IMR-90 (cell line): ENCODE data around the gene DOLPP1. TPM values are rescaled to one million over a fixed set of nuclear protein-coding genes. Genes with fewer than 3 reads are reported as not detected.

Experiments
- ATAC-seq: fragments of 200-7000 bp; cut with Tn5 transposase; 2 replicates; pipeline ENCODE4 v1.9.1; 2020; ENCODE audit warnings: low read depth, mild to moderate bottlenecking, moderate library complexity
- BruUV-seq: library from RNA; stranded (reverse); fragments of 400-500 nt; replicated peaks from 2 replicates; lab custom pipeline; 2021; lab: Mats Ljungman, UMichigan
- CTCF ChIA-PET: fragments of 300-600 bp; formaldehyde crosslinking; extraction: SDS; loops from one replicate; lab custom pipeline; 2021; ENCODE audit warnings: antibody characterized with exemption; lab: Yijun Ruan, JAX
- POLR2A ChIA-PET: fragments of 300-600 bp; sonication (Branson Sonifier 250); formaldehyde crosslinking; loops from one replicate; lab custom pipeline; 2022; ENCODE audit warnings: antibody characterized with exemption; ENCODE audit not compliant: unreplicated experiment; lab: Charles Lee
- DNase-seq: peaks from one replicate; pipeline ENCODE4 v3.0.0; 2013
- H2AFZ ChIP-seq: replicated peaks from 2 replicates; pipeline ENCODE3; 2013; ENCODE audit warnings: low read length, mild to moderate bottlenecking; ENCODE audit not compliant: poor library complexity
- H2AK5ac ChIP-seq: 2 replicates; pipeline ENCODE4 v1.6.1; 2013; ENCODE audit warnings: low read depth, low read length, inconsistent platforms
- H2AK9ac ChIP-seq: replicated peaks from 2 replicates; pipeline ENCODE3; 2013; ENCODE audit warnings: mild to moderate bottlenecking, low read depth, low read length, moderate library complexity; ENCODE audit not compliant: poor library complexity
- H2BK120ac ChIP-seq: 2 replicates; pipeline ENCODE4 v1.6.1; 2013; ENCODE audit warnings: low read depth, low read length, inconsistent platforms
- H2BK15ac ChIP-seq: 3 replicates; pipeline ENCODE4 v1.6.1; 2013; ENCODE audit warnings: low read depth, low read length, inconsistent platforms
- H2BK20ac ChIP-seq: 2 replicates; pipeline ENCODE4 v1.6.1; 2013; ENCODE audit warnings: low read depth, mild to moderate bottlenecking, inconsistent platforms, low read length, moderate library complexity
- H2BK5ac ChIP-seq: 2 replicates; pipeline ENCODE4 v1.6.1; 2013; ENCODE audit warnings: mild to moderate bottlenecking, low read depth, low read length, inconsistent platforms; ENCODE audit not compliant: poor library complexity, severe bottlenecking
- H3K14ac ChIP-seq: replicated peaks from 2 replicates; pipeline ENCODE4 v1.6.1; 2013; ENCODE audit warnings: low read depth, low read length, inconsistent platforms
- H3K18ac ChIP-seq: 2 replicates; pipeline ENCODE4 v1.6.1; 2013; ENCODE audit warnings: low read depth, low read length, control low read depth
- H3K23ac ChIP-seq: 2 replicates; pipeline ENCODE4 v1.6.1; 2013; ENCODE audit warnings: low read depth, low read length, inconsistent platforms
- H3K27ac ChIP-seq: 2 replicates; pipeline ENCODE4 v1.5.1; 2013; ENCODE audit warnings: mild to moderate bottlenecking, control low read depth, low read length; ENCODE audit not compliant: insufficient read depth
- H3K27me3 ChIP-seq: 2 replicates; pipeline ENCODE4 v1.6.1; 2013; ENCODE audit warnings: low read length; ENCODE audit not compliant: control insufficient read depth, insufficient read depth
- H3K36me3 ChIP-seq: 2 replicates; pipeline ENCODE4 v1.6.1; 2013; ENCODE audit warnings: low read length, mixed read lengths; ENCODE audit not compliant: control insufficient read depth, insufficient read depth
- H3K4ac ChIP-seq: 2 replicates; pipeline ENCODE4 v1.6.1; 2013; ENCODE audit warnings: low read depth, low read length, inconsistent platforms
- H3K4me1 ChIP-seq: 2 replicates; pipeline ENCODE4 v1.6.1; 2013; ENCODE audit warnings: low read length, mixed read lengths; ENCODE audit not compliant: control insufficient read depth, insufficient read depth
- H3K4me2 ChIP-seq: 2 replicates; pipeline ENCODE4 v1.6.1; 2013; ENCODE audit warnings: low read depth, mild to moderate bottlenecking, control low read depth, low read length, moderate library complexity
- H3K4me3 ChIP-seq: 2 replicates; pipeline ENCODE4 v1.5.1; 2013; ENCODE audit warnings: low read depth, mild to moderate bottlenecking, control low read depth, low read length, moderate library complexity; ENCODE audit not compliant: insufficient read depth
- H3K56ac ChIP-seq: 2 replicates; pipeline ENCODE4 v1.6.1; 2013; ENCODE audit warnings: low read length, inconsistent platforms; ENCODE audit not compliant: insufficient read depth; ENCODE audit errors: extremely low read depth
- H3K79me1 ChIP-seq, 2 experiments: 2 replicates each; pipeline ENCODE4 v1.6.1; 2013; ENCODE audit warnings: low read length in 2 of 2, inconsistent platforms in 1 of 2, low read depth in 1 of 2
- H3K9ac ChIP-seq: 2 replicates; pipeline ENCODE4 v1.6.1; 2013; ENCODE audit warnings: low read depth, low read length, control low read depth
- H3K9me1 ChIP-seq: 2 replicates; pipeline ENCODE4 v1.6.1; 2013; ENCODE audit warnings: low read length, inconsistent platforms; ENCODE audit not compliant: insufficient read depth
- H3K9me3 ChIP-seq: 2 replicates; pipeline ENCODE4 v1.6.1; 2013; ENCODE audit warnings: low read length; ENCODE audit not compliant: control insufficient read depth, insufficient read depth
- H4K20me1 ChIP-seq: 2 replicates; pipeline ENCODE4 v1.6.1; 2013; ENCODE audit warnings: low read length, inconsistent platforms; ENCODE audit not compliant: insufficient read depth
- H4K5ac ChIP-seq: 2 replicates; pipeline ENCODE4 v1.6.1; 2013; ENCODE audit warnings: mild to moderate bottlenecking, low read depth, low read length, control low read depth
- H4K8ac ChIP-seq, 2 experiments: 2 replicates each; pipeline ENCODE4 v1.6.1; 2013; ENCODE audit warnings: low read depth in 2 of 2, low read length in 2 of 2, control low read depth in 1 of 2, inconsistent platforms in 1 of 2
- H4K91ac ChIP-seq: 2 replicates; pipeline ENCODE4 v1.6.1; 2013; ENCODE audit warnings: low read depth, low read length, inconsistent platforms; ENCODE audit not compliant: insufficient read depth
- MAFK ChIP-seq: IDR thresholded peaks from 2 replicates; pipeline ENCODE4 v1.6.1; 2012; ENCODE audit warnings: low read depth, low read length, improper control_type of control experiment
- WGBS, 2 experiments: methylation state at CpG; one replicate each; pipeline versions ENCODE4 v1.1.5 to v1.1.7; 2013; ENCODE audit warnings: missing lambda C conversion rate in 2 of 2; ENCODE audit not compliant: insufficient read length in 1 of 2; ENCODE audit errors: extremely low coverage in 2 of 2; 5-methylcytosine and 5-hydroxymethylcytosine counted together
- dilution Hi-C: fragments of 300-500 bp; cut with HindIII; formaldehyde crosslinking; loops from one replicate; pipeline ENCODE4 v1.14.3; 2018; ENCODE audit warnings: low sequenced_read_pairs; ENCODE audit not compliant: unreplicated experiment
- in situ Hi-C: fragments of 300-500 bp; cut with MboI; formaldehyde crosslinking; loops from 3 replicates; pipeline ENCODE4 v1.14.3; 2019; ENCODE audit warnings: low sequenced_read_pairs, inconsistent platforms, mixed read lengths
- intact Hi-C: fragments of 100-400 bp; cut with micrococcal nuclease; formaldehyde crosslinking; loops from 2 replicates; pipeline ENCODE4 v1.10.0; 2022
- polyA plus RNA-seq, 3 experiments: library from polyadenylated mRNA; depleted of rRNA; stranded (reverse); fragments of >200 nt; gene quantifications; 2 replicates each; pipeline ENCODE4 v1.2.3, GENCODE V29; 2012; ENCODE audit warnings: low replicate concordance in 1 of 3
- total RNA-seq: library from RNA; depleted of rRNA; stranded (reverse); fragments of >200 nt; gene quantifications from 2 replicates; pipeline ENCODE4 v1.2.3, GENCODE V29; 2012
- TF ChIP-seq, protein P1 (sequence below): fragments of 150-350 bp; IDR thresholded peaks from 2 replicates; pipeline ENCODE4 v1.6.1; 2016; ENCODE audit warnings: low read depth, mild to moderate bottlenecking, low read length, moderate library complexity, borderline replicate concordance

The DOLPP1 gene
- total and polyA plus RNA-seq, 2 of the 4 experiments (the other 2 are of a cell fraction) = 7.0 to 16.5 TPM

GRCh38 chr9:129124506-129125069, 43.7 kb downstream of the DOLPP1 start:
- CTCF ChIA-PET = interaction anchor here (1.1 kb wide), 1 partner anchor 15 kb away, joined by 3 read pairs; no protein-coding TSS in a partner anchor
- BruUV-seq = no TSS peak
- no peak overlapping the region for H3K27ac ChIP-seq

More at GRCh38 chr9:129124506-129125069, 43.7 kb downstream of the DOLPP1 start:
- H3K18ac ChIP-seq = no peak overlapping the region
- H4K91ac ChIP-seq = no peak overlapping the region
- no peak overlapping the region for H3K4me3 ChIP-seq
- H4K5ac ChIP-seq = no peak overlapping the region
- intact Hi-C loops = no loop called here
- no peak overlapping the region; the same call in 1 of the 2 replicates for H3K9ac ChIP-seq
- no peaks in the 10 kb centered on the region for H3K9me3 ChIP-seq
- no peak overlapping the region for H2AK9ac ChIP-seq
- H3K4me2 ChIP-seq = no peak overlapping the region
- no peak overlapping the region for H2AFZ ChIP-seq
- no peak for DNase-seq
- no peak for ATAC-seq
- H2AK5ac ChIP-seq = no peak overlapping the region
- no peaks in the 10 kb centered on the region for H3K27me3 ChIP-seq
- H4K20me1 ChIP-seq = peaks cover 17% of the 10 kb centered on the region
- no peak overlapping the region for H2BK15ac ChIP-seq
- no peak overlapping the region for H3K23ac ChIP-seq
- no peak overlapping the region for H3K56ac ChIP-seq
- no peak overlapping the region for H4K8ac ChIP-seq
- no peak overlapping the region for H3K14ac ChIP-seq
- WGBS, 2 experiments = 53% methylated on average over 2 of the region's 3 CpGs; no CpG with 5 or more reads in 1 of the 2 experiments
- H2BK20ac ChIP-seq = no peak overlapping the region
- H2BK120ac ChIP-seq = no peak overlapping the region
- peaks cover 39% of the 10 kb centered on the region for H3K36me3 ChIP-seq
- H3K9me1 ChIP-seq = peaks cover 8% of the 10 kb centered on the region; the same call in 1 of the 2 replicates
- in situ Hi-C loops = no loop called here
- dilution Hi-C loops = no loop called here
- peaks cover 5% of the 10 kb centered on the region for H3K4me1 ChIP-seq
- POLR2A ChIA-PET = no interaction called here
- no peak overlapping the region for H2BK5ac ChIP-seq
- TF ChIP-seq, protein P1, sequence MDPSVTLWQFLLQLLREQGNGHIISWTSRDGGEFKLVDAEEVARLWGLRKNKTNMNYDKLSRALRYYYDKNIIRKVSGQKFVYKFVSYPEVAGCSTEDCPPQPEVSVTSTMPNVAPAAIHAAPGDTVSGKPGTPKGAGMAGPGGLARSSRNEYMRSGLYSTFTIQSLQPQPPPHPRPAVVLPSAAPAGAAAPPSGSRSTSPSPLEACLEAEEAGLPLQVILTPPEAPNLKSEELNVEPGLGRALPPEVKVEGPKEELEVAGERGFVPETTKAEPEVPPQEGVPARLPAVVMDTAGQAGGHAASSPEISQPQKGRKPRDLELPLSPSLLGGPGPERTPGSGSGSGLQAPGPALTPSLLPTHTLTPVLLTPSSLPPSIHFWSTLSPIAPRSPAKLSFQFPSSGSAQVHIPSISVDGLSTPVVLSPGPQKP = no peak
- no peak for TF ChIP-seq MAFK
- H3K79me1 ChIP-seq = peaks cover 21 to 74% of the 10 kb centered on the region in 2 experiments
- no peak overlapping the region for H3K4ac ChIP-seq
